NCI-H446 treated with DMSO at 0.1 percent for 48 hours (cell line): ENCODE data around the gene ZMYND15.

Experiments used
- DNase-seq: peaks from one replicate; lab custom pipeline; 2025; lab: John Stamatoyannopoulos, UW

ZMYND15 gene

DNA sequence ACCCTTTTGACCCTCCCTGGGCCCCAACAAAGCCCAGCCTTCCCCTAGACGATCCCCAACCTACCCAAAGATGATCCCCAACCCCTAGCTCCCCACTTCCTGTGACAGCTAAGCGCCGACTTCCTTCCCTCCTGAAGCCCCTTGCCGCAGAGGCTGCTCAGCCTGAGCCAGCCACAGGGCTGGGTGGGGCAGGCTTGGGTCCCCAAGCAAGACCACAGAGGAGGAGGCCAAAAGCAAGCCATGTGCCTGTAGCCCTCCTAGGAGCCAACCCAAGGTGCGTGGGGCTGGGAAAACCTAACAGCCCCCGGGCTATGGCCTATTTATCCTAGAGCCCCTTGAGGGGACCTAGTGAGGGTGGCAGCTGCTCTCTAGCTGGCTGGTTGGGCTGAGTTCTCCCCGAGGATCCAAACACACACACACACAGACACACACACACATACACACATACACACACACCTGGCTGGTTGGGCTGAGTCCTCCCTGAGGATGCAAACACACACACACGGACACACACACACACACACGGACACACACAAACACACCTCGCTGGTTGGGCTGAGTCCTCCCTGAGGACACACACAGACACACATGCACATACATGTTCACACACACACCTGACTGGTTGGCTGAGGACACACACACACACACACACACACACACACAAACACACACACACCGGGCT, 24.4 kb upstream of the ZMYND15 start:
- no peak for DNase-seq

- no peak for DNase-seq
Measured at GRCh38 chr17:4716081-4716480, 23.6 kb upstream of the ZMYND15 start.

DNA sequence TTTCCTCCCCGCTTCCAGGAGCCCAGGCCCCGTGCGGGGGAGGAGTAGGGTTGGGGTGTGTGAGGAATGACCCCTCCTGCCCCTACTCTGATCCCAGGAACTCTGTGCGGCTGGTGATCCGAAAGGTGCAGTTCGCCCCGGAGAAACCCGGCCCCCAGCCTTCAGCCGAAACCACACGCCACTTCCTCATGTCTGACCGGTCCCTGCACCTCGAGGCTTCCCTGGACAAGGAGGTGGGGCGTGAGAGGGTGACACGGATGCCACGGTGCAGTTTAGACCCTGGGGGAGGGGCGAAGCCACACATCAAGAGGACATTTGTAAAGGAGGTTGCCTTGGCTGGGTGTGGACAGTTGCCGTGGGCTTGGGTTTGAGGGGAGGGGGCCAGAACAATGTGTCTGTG, 21.8 kb upstream of the ZMYND15 start:
- no peak for DNase-seq

- no peak for DNase-seq
Measured at GRCh38 chr17:4718276-4718675, 21.4 kb upstream of the ZMYND15 start.

DNA sequence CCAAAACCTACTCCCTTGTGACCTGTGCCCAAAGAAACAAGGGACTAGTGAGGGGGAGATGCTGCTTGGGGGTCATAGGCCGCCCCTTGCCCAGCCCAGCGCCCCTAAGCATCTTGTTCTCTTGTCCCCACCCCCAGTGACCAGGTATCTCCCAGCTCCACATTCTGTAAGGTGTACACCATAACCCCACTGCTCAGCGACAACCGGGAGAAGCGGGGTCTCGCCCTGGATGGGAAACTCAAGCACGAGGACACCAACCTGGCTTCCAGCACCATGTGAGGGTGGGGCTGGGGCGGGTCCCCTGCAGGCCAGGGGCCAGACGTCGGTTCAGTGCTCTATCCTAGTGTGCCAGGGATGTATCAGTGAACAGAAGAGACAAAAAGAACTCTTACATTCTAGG, 20.5 kb upstream of the ZMYND15 start:
- DNase-seq, result no peak

DNA sequence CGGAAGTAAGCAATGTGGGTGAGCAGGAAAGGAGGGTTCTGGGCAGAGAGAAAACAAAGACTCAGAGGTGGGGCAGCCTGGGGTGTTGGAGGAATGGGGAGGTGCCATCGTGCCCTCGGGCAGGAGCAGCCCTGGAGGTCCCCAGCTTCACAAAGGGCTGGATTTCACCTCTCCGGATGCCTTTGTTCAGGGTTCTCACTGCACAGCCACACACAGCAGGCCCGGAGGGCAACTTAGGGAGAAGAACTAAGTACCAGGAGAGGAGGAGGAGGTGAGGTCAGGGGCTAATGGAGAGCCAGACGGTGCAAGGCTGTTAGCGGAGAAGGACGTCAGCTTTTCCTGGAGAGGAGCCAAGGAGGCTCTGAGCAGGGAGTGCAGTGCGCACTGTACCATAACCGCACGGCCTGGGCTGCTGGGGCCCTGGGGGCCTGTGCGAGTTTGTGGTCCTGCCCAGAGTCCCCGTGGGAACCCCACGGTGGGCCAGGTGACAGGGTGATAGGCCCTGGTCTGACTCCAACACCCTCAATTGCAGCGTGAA, 19.9 kb upstream of the ZMYND15 start:
- no peak for DNase-seq

DNA sequence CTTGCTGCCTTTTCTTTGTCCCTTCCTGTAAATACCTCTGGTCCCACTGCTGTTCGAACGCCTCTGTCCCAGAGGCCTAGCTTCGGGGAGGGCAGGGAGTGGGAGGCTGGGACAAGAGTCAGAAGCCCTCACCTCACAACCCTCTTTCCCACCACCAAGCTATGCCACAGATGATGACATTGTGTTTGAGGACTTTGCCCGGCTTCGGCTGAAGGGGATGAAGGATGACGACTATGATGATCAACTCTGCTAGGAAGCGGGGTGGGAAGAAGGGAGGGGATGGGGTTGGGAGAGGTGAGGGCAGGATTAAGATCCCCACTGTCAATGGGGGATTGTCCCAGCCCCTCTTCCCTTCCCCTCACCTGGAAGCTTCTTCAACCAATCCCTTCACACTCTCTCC, 18.8 kb upstream of the ZMYND15 start:
- no peak for DNase-seq

DNA sequence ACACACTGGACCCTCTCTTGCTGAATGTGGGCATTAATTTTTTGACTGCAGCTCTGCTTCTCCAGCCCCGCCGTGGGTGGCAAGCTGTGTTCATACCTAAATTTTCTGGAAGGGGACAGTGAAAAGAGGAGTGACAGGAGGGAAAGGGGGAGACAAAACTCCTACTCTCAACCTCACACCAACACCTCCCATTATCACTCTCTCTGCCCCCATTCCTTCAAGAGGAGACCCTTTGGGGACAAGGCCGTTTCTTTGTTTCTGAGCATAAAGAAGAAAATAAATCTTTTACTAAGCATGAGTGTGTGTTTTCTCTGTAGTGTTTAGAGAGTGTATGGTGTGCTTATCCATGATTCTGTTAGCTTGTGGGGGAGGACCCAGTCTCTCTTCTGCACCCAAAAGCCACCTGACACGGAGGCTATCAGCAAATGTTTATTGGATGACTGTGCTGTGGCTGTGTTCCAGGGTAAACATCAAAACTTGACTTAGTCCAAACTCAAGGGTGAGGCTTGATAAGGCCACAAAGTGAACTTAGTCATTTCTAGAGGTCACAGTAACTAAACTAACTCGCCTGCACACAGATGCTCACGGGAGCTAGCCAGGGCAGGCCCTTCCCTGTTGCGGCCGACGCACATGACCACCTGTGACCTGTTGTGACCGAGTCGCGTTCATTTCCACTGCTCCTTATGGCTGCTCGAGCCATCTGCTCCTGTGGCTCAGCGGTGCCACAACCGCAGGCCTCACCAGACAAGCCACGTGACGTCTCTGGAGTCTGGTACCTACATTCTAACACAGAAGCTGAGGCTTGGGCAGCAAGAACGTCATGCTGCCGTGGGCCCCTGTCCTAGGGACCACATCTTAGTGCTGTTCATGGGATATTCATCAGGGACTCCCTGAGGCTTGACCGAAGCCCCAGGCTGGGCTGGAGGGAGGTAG, 18.2 kb upstream of the ZMYND15 start:
- no peak for DNase-seq

DNA sequence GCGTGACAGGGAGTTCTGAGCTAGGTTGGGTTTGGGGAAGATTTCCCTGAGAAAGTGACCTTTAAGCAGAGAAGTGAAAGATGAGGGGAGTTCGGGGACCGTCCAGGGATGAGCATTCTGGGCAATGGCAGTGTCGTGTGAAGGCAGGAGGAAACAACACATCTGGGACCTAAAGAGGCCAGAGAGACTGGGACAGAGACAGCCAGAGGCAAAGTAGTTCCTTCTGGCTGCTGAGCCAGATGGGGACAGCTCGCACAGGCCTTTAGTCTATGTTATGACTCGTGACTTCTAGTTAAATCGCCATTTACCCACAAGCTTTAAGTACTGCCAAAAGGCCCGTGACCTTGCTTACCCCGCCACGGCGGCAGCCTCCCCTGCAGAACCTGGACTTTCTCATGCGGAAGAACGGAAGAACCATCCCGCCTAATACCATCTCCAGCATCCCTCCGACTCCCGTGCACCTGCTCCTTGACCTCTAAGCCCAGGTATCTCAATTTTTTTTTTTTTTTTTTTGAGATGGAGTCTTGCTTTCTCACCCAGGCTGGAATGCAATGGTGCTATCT, 16.9 kb upstream of the ZMYND15 start:
- no peak for DNase-seq

- DNase-seq, result no peak
Measured at GRCh38 chr17:4724650-4725049, 15.0 kb upstream of the ZMYND15 start.

DNA sequence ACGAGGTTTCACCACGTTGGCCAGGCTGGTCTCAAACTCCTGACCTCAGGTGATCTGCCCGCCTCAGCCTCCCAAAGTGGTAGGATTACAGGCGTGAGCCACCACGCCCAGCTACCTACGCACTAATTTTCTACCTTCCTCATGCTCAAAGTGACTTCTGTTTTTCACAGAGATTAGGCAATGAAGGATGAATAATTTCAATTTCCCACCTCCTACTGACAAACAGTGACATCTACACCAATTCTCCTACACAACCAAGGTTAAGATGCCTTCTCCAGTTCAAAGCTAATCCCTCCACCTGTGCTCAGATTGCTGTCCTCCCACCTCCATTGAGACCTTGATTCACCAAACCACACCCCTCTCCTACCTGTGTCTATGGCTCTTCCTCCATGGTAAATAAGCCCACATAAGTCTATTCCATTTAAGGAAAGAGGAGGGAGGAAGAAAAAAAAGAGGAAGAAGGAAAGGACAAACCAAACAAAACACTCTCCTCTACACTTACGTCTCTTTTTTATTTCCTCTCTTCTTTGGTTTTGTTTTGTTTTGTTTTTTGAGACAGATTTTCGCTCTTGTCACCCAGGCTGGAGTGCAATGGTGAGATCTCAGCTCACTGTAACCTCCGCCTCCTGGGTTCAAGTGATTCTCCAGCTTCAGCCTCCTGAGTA, 13.9 kb upstream of the ZMYND15 start:
- no peak for DNase-seq

DNA sequence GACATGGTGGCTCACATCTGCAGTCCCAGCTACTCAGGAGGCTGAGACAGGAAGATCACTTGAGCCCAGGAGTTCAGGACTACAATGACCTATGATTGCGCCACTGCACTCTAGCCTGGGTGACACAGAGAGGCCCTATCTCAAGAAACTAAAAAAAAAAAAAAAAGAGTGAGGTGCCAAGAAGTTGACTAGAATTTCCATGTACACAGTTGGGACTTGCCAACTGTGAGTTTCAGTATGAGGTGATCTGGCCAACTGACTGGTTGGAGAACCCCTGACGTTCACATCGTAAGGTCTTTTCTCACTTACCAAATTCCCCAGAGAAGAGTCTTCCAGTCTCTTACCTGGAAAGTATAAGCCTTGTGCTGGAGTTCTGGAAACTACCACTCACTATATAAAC, 11.5 kb upstream of the ZMYND15 start:
- DNase-seq, result no peak

GRCh38 chr17:4733073-4733531, 6.5 kb upstream of the ZMYND15 start:
- no peak for DNase-seq

- no peak for DNase-seq
Measured at GRCh38 chr17:4734857-4735475, 4.7 kb upstream of the ZMYND15 start.

- DNase-seq, result no peak
Measured at GRCh38 chr17:4735876-4736651, 3.6 kb upstream of the ZMYND15 start.

- no peak for DNase-seq
Measured at GRCh38 chr17:4738136-4739121, 1.2 kb upstream of the ZMYND15 start.

GRCh38 chr17:4740025-4740351, 355 bp downstream of the ZMYND15 start:
- no peak for DNase-seq

DNA sequence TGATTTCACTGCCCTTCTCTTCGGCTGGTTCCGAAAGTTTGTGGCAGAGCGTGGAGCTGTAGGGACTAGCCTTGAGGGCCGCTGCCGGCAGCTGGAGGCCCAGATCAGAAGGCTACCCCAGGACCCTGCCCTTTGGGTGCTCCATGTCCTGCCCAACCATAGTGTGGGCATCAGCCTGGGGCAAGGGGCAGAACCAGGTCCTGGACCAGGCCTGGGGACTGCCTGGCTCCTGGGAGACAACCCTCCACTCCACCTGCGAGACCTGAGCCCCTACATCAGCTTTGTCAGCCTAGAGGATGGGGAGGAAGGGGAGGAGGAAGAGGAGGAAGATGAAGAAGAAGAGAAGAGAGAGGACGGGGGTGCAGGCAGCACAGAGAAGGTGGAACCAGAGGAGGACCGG, 951 bp downstream of the ZMYND15 start:
- no peak for DNase-seq

- DNase-seq, result no peak
Measured at GRCh38 chr17:4741544-4741943, 1.9 kb downstream of the ZMYND15 start.

DNA sequence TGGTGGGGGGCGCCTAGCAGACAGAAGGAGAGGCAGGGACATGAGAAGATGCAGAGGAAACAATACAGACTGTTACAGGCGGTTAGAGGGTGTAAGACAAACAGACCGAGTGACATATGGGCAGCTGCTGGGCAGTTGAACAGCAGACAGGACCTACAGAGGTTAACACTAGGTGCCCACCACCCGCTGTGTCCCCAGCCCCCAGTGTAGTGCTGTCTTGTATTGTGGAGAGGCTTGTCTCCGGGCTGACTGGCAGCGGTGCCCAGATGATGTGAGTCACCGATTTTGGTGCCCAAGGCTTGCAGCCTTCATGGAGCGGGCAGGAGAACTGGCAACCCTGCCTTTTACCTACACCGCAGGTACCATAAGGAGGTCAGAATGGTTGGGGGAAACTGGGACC, 2.5 kb downstream of the ZMYND15 start:
- no peak for DNase-seq
